Mesothelial cell of epicardium (in vitro differentiated cells): ENCODE data around the gene GARS1. TPM values are rescaled to one million over a fixed set of nuclear protein-coding genes. Genes with fewer than 3 reads are reported as not detected.
"Not testable (repeated sequence)": the region's sequence is repeated elsewhere in the genome, so short reads cannot be mapped to it uniquely, and the experiment has no call there.

Source experiments
- DNase-seq, 2 experiments: peaks; one replicate each; pipeline ENCODE4 v3.0.0; 2021; ENCODE audit warnings: low spot score in 2 of 2; ENCODE audit not compliant: unreplicated experiment in 2 of 2
- H3K27ac Mint-ChIP-seq: 2 replicates; pipeline ENCODE4 v1.8.0; 2021; ENCODE audit warnings: mixed read lengths
- H3K27me3 Mint-ChIP-seq: 2 replicates; pipeline ENCODE4 v1.8.0; 2021; ENCODE audit warnings: low read depth, mixed read lengths
- H3K36me3 Mint-ChIP-seq: 2 replicates; pipeline ENCODE4 v1.8.0; 2021; ENCODE audit warnings: mixed read lengths
- H3K4me1 Mint-ChIP-seq: 2 replicates; pipeline ENCODE4 v1.8.0; 2021; ENCODE audit warnings: mixed read lengths
- H3K4me3 Mint-ChIP-seq: 2 replicates; pipeline ENCODE4 v1.8.0; 2021; ENCODE audit warnings: mild to moderate bottlenecking, moderate library complexity, mixed read lengths
- H3K9me3 Mint-ChIP-seq: 2 replicates; pipeline ENCODE4 v1.8.0; 2021; ENCODE audit warnings: mixed read lengths
- CTCF ChIP-seq: fragments of 200-600 bp; sonication (generic); IDR thresholded peaks from one replicate; pipeline ENCODE4 v1.5.0; 2021; ENCODE audit warnings: antibody characterized with exemption; ENCODE audit not compliant: unreplicated experiment
- total RNA-seq: library from RNA; stranded (reverse); gene quantifications from 3 replicates; pipeline ENCODE4 v1.2.1, GENCODE V29; 2021

Gene GARS1
- total RNA-seq, 1 donor from 2014 or later, result 92.2 TPM

- peak; percentile 61 to 87 for DNase-seq
- H3K4me3 Mint-ChIP-seq, result no peak overlapping the region
- no peak overlapping the region for H3K27ac Mint-ChIP-seq
- TF ChIP-seq CTCF, result peak; percentile 87
- H3K36me3 Mint-ChIP-seq, result peaks cover 8% of the 10 kb centered on the region
- H3K4me1 Mint-ChIP-seq, result peaks cover 20% of the 10 kb centered on the region
- H3K27me3 Mint-ChIP-seq, result no peaks in the 10 kb centered on the region
- no peaks in the 10 kb centered on the region for H3K9me3 Mint-ChIP-seq
Observed at GRCh38 chr7:30564243-30564892, 30.3 kb upstream of the GARS1 start.

GRCh38 chr7:30566596-30566995 lies 28.1 kb upstream of the GARS1 start:
- H3K9me3 Mint-ChIP-seq, result peaks cover 8% of the 10 kb centered on the region

DNA sequence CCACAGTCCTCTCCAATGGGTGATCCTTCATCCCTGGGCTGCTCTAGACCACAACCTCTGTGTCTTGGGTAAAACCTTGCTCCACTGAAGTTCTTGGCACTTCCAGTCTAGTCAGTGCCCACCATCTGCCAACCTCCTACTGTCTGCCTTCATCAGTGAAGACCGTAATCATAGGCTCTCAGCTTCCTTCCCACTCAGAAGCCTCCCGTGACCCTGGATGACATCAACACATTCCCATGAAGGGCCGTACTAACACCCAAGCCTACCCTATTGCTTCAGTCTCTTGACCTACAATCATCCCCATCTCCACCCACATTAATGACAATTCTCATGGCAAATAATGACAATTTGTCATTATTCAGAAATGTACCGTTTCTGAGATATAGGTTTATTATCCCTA lies 27.6 kb upstream of the GARS1 start:
- H3K4me3 Mint-ChIP-seq, result no peak overlapping the region
- DNase-seq, result no peak
- H3K9me3 Mint-ChIP-seq, result peaks cover 8% of the 10 kb centered on the region
- H3K36me3 Mint-ChIP-seq, result peaks cover 16% of the 10 kb centered on the region
- peaks cover 18% of the 10 kb centered on the region for H3K4me1 Mint-ChIP-seq
- no peak for TF ChIP-seq CTCF
- no peak overlapping the region for H3K27ac Mint-ChIP-seq
- H3K27me3 Mint-ChIP-seq, result no peaks in the 10 kb centered on the region

More at GRCh38 chr7:30566596-30566995, 28.1 kb upstream of the GARS1 start:
- peaks cover 20% of the 10 kb centered on the region for H3K4me1 Mint-ChIP-seq
- H3K36me3 Mint-ChIP-seq, result peaks cover 16% of the 10 kb centered on the region
- DNase-seq, result no peak
- H3K27me3 Mint-ChIP-seq, result no peaks in the 10 kb centered on the region
- TF ChIP-seq CTCF, result no peak
- no peak overlapping the region for H3K27ac Mint-ChIP-seq
- no peak overlapping the region for H3K4me3 Mint-ChIP-seq

- not testable (repeated sequence) for DNase-seq, H3K4me3 Mint-ChIP-seq, H3K27me3 Mint-ChIP-seq, H3K4me1 Mint-ChIP-seq, H3K27ac Mint-ChIP-seq
- Mint-ChIP-seq H3K9me3 (peaks cover 22% of the 10 kb centered on the region), H3K36me3 (peaks cover 38% of the 10 kb centered on the region)
Observed at GRCh38 chr7:30570238-30570637, 24.4 kb upstream of the GARS1 start.

GRCh38 chr7:30572212-30572841 lies 22.4 kb upstream of the GARS1 start:
- DNase-seq, result no peak
- no peak overlapping the region for H3K4me3 Mint-ChIP-seq
- peaks cover 57% of the 10 kb centered on the region for H3K36me3 Mint-ChIP-seq
- H3K27me3 Mint-ChIP-seq, result no peaks in the 10 kb centered on the region
- H3K9me3 Mint-ChIP-seq, result peaks cover 39% of the 10 kb centered on the region
- no peak for TF ChIP-seq CTCF
- no peaks in the 10 kb centered on the region for H3K4me1 Mint-ChIP-seq
- H3K27ac Mint-ChIP-seq, result no peak overlapping the region

- TF ChIP-seq CTCF, result no peak
- Mint-ChIP-seq H3K4me3 (no peak overlapping the region), H3K27ac (no peak overlapping the region), H3K36me3 (peaks cover 77% of the 10 kb centered on the region), H3K27me3 (no peaks in the 10 kb centered on the region), H3K4me1 (no peaks in the 10 kb centered on the region), H3K9me3 (peaks cover 60% of the 10 kb centered on the region)
- no peak for DNase-seq
Observed at GRCh38 chr7:30575910-30576309, 18.8 kb upstream of the GARS1 start.
